Naive B cell (primary cell): ENCODE results near the gene SPACA4. TPM values are rescaled to one million over a fixed set of nuclear protein-coding genes. Genes with fewer than 3 reads are reported as not detected.

Source experiments
- ATAC-seq, 2 donors: fragments of 150-1000 bp; cut with Tn5 transposase; 2 replicates each; pipeline ENCODE4 v1.10.0; 2021; ENCODE audit warnings: low read depth in 2 of 2, mild to moderate bottlenecking in 2 of 2, moderate library complexity in 2 of 2
- DNase-seq: peaks from one replicate; pipeline ENCODE4 v3.0.0; 2022
- H3K27ac Mint-ChIP-seq, 6 donors: one replicate each; pipeline ENCODE4 v1.8.0; 2020 to 2022; ENCODE audit warnings: mild to moderate bottlenecking in 6 of 6, mixed read lengths in 6 of 6, moderate library complexity in 5 of 6, inconsistent platforms in 2 of 6
- H3K27me3 Mint-ChIP-seq, 3 donors: one replicate each; pipeline ENCODE4 v1.8.0; 2021 to 2022; ENCODE audit warnings: mixed read lengths in 3 of 3, mild to moderate bottlenecking in 1 of 3
- H3K36me3 Mint-ChIP-seq, 2 donors: one replicate each; pipeline ENCODE4 v1.8.0; 2020 to 2022; ENCODE audit warnings: mixed read lengths in 2 of 2, inconsistent platforms in 1 of 2, mild to moderate bottlenecking in 1 of 2
- H3K4me1 Mint-ChIP-seq, 3 donors: one replicate each; pipeline ENCODE4 v1.8.0; 2020 to 2022; ENCODE audit warnings: mixed read lengths in 3 of 3, inconsistent platforms in 1 of 3, mild to moderate bottlenecking in 1 of 3, moderate library complexity in 1 of 3
- H3K4me3 Mint-ChIP-seq, 8 donors: one replicate each; pipeline ENCODE4 v1.8.0; 2020 to 2022; ENCODE audit warnings: mild to moderate bottlenecking in 8 of 8, mixed read lengths in 8 of 8, moderate library complexity in 8 of 8, inconsistent platforms in 2 of 8
- H3K9me3 Mint-ChIP-seq, 7 donors: one replicate each; pipeline ENCODE4 v1.8.0; 2020 to 2022; ENCODE audit warnings: mixed read lengths in 7 of 7, mild to moderate bottlenecking in 5 of 7, inconsistent platforms in 2 of 7, moderate library complexity in 1 of 7
- polyA plus RNA-seq, 6 donors: library from polyadenylated mRNA; unstranded; fragments of 300-500 nt; fragmentation: Illumina TruSeq; gene quantifications; one replicate each; pipeline ENCODE4 v1.2.3, GENCODE V29; 2021; ENCODE audit warnings: low read depth in 6 of 6

SPACA4 gene
- polyA plus RNA-seq, 6 donors from 2014 or later = not detected

DNA sequence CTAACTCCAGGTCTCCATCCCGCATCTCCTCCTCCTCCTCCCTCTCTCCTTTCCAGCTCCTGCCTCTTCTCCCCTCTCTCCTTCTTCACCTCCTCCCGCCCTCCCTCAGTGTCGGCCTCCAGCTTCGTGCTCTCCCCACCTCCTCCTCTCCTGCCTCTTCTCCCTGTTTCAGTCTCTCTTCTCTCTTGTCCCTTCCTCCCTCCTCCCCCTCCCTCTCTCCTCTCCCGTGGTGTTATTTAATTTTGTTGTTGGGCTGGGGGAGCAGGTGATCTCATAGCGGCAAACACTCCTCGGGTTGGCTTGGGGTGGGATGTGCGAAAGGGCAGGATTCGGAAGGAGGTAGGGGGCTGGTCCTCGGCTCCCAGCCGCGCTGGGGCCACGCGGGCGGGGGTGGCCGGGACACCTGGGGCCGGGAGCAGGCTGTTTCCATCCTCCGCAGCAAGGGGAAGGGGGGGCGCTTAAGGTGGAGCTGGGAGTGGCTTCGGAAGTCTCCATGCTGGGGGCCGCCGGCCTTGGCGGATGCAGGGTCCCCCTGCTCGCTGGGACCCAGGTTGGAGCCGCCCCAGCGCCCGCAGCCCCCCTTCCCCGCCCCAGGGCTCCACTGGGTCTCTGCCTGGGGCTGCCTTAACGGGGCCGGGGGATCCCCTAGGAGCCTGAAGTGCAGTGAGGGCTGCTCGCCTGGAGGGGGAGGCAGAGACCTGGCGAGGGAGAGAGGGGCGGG is 39.6 kb downstream of the SPACA4 start, which contains the start of gene CA11:
Gene CA11, minus strand, starts transcription at position 187 of the 721 bp plus-strand sequence. CDS start 555 bp downstream, outside the sequence.
- peaks cover 56 to 64% (median 64%) of the 10 kb centered on the region in 3 donors for H3K4me1 Mint-ChIP-seq
- H3K36me3 Mint-ChIP-seq = no peaks in the 10 kb centered on the region

DNA sequence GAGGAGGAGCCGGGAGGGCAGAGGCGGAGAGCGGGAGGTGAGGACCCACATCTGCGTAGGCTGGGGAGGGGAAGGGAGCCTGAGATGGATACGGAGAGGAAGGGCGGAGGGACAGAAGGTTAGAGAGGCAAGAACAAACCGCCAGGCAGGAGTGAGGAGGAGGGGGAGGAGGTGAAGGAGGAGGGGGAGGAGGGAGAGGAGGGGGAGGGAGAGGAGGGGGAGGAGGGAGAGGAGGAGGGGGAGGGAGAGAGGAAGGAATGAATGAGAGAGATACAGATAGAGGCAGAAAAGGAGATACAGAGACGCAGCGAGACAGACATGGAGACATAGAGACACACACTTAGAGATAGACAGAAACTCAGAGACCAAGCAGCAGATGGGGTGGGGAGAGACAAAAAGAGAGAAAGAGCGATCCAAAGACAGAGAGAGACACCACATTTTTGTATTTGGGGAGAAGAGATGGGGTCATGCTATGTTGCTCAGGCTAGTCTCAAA is 40.2 kb downstream of the SPACA4 start:
- ATAC-seq = no peak
- no peaks in the 10 kb centered on the region for H3K9me3 Mint-ChIP-seq
- peaks cover 52 to 66% (median 58%) of the 10 kb centered on the region in 3 donors for H3K4me1 Mint-ChIP-seq

More for the DNA sequence above, 39.6 kb downstream of the SPACA4 start, which contains the start of gene CA11:
- ATAC-seq (peak; percentile 71 to 79), DNase-seq (peak; percentile 91)
- H3K27ac Mint-ChIP-seq = peak within 1 kb of the TSS; percentile 83 to 98 (median 94)
- H3K9me3 Mint-ChIP-seq = no peaks in the 10 kb centered on the region
- H3K4me3 Mint-ChIP-seq = peak within 1 kb of the TSS; percentile 91 to 98 (median 96)
- no peaks in the 10 kb centered on the region for H3K27me3 Mint-ChIP-seq

DNA sequence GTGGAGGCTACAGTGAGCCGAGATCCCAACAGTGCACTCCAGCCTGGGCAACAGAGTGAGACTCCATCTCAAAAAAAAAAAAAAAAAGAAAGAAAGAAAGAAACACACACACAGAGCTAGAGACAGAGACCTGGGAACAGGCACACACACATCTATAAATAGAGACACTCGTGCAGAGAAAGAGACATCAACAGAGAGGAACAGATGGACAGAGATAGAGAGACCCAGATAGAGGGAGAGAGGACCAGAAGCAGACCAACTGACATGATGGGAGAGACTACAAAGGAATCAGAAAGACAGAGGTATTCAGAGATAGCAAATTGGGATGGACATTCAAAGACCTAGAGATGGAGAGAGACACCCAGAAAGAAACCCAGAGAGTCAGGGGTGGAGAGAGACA is 41.6 kb downstream of the SPACA4 start:
- Mint-ChIP-seq H3K4me3 (peak overlapping the region in 7 of 8 donors; percentile 35 to 90 (median 67)), H3K9me3 (no peaks in the 10 kb centered on the region), H3K36me3 (no peaks in the 10 kb centered on the region), H3K27me3 (no peaks in the 10 kb centered on the region), H3K4me1 (peaks cover 50 to 74% (median 53%) of the 10 kb centered on the region in 3 donors), H3K27ac (peak overlapping the region; percentile 64 to 90 (median 82))
- ATAC-seq (no peak), DNase-seq (no peak)

More for the DNA sequence above, 40.2 kb downstream of the SPACA4 start:
- Mint-ChIP-seq H3K27me3 (no peaks in the 10 kb centered on the region), H3K4me3 (peak overlapping the region; percentile 22 to 98 (median 94)), H3K36me3 (no peaks in the 10 kb centered on the region), H3K27ac (peak overlapping the region in 5 of 6 donors; percentile 40 to 89 (median 74))
- no peak for DNase-seq

DNA sequence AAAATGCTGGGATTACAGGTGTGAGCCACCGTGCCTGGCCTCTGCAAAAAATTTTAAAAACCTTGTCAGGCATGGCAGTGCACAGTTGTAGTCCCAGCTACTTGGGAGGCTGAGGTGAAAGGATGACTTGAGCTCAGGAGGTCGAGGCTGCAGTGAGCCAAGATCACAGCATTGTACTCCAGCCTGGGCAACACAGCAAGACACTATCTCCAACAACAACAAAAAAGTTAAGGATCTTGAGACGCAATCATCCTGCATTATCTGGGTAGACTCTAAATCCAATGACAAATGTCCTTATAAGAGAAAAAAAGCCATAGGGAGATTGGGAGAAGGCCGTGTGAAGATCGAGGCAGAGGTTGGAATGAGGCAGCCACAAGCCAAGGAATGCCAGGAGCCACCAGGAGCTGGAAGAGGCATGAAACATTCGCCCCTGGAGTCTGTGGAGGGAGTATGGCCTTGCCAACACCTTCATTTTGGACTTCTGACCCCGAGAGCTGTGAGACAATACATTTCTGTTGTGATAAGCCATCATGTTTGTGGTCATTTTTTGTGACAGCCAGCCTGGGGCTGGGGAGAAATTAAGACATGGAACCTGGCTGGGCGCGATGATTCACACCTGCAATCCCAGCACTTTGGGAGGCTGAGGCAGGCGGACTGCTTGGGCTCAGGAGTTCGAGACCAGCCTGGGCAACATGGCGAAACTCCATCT is 44.6 kb downstream of the SPACA4 start:
- H3K4me1 Mint-ChIP-seq = peaks cover 39 to 59% (median 44%) of the 10 kb centered on the region in 3 donors
- peak overlapping the region in 4 of 6 donors; percentile 54 to 89 (median 63) for H3K27ac Mint-ChIP-seq
- H3K27me3 Mint-ChIP-seq = no peaks in the 10 kb centered on the region
- H3K36me3 Mint-ChIP-seq = no peaks in the 10 kb centered on the region
- no peak for ATAC-seq
- no peaks in the 10 kb centered on the region for H3K9me3 Mint-ChIP-seq
- no peak for DNase-seq
- H3K4me3 Mint-ChIP-seq = peak overlapping the region in 2 of 8 donors; percentile 27 to 51

DNA sequence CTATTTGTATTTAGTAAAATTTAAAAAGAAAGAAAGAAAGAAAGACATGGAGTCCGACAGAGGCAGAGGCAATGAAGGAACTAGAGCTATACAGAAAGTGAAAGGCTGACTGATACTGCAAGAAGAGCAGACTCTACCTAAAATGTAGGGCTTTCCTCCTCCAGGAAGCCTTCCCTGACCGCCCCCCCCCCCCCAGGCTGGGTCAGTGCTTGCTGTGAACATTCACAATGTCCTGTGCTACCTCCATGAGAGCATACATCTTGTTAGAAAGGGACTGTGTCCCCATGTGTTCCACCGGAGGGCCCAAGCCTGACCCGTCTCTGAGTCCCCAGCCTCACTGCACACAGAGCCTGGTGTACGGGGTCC is 45.1 kb downstream of the SPACA4 start:
- no peak for DNase-seq
- Mint-ChIP-seq H3K4me3 (no peak overlapping the region), H3K4me1 (peaks cover 38 to 57% (median 38%) of the 10 kb centered on the region in 3 donors), H3K36me3 (no peaks in the 10 kb centered on the region), H3K27me3 (no peaks in the 10 kb centered on the region), H3K27ac (peak overlapping the region in 2 of 6 donors; percentile 12 to 89), H3K9me3 (no peaks in the 10 kb centered on the region)
- no peak for ATAC-seq

DNA sequence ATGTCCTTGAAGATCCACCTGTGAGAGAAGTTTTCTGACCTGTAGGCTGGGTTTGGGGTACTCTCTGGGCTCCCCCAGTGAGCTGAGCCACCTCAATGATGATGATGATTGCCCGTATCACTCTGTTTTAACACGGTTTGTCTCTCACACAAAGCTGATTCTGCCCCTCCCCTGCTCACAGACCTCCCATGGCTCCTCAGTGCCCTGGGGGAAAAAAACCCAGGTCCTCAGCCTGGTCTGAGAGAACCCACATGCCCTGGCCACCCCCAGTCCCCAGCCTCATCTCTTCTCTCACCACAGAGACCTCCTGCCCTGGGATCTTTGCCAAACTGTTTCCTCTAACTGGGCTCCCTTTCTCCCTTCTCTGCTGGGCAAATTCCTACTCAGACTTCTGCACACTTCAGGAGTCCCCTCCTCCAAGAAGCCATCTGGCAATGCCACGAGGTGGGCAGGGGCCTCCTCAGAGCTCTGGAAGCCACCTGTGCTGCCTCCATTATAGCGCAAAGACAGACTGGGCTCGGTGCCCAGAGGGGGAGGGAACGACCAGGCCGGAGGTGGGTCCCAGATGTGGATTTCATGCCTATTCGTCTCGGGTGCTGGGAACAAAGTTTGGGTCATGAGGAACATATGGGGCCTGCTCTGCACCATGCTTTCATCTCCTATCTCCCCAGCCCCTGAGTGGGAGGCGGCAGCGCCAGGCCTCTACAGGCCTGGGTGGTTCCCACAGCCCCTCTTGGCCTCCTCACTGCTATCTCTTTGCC is 47.9 kb downstream of the SPACA4 start:
- Mint-ChIP-seq H3K4me1 (peaks cover 13 to 30% (median 29%) of the 10 kb centered on the region in 3 donors), H3K9me3 (no peaks in the 10 kb centered on the region), H3K36me3 (no peaks in the 10 kb centered on the region), H3K27ac (peak overlapping the region in 5 of 6 donors; percentile 41 to 96 (median 91)), H3K4me3 (peak overlapping the region in 1 of 8 donors; percentile 60), H3K27me3 (no peaks in the 10 kb centered on the region)
- ATAC-seq (no peak), DNase-seq (no peak)

DNA sequence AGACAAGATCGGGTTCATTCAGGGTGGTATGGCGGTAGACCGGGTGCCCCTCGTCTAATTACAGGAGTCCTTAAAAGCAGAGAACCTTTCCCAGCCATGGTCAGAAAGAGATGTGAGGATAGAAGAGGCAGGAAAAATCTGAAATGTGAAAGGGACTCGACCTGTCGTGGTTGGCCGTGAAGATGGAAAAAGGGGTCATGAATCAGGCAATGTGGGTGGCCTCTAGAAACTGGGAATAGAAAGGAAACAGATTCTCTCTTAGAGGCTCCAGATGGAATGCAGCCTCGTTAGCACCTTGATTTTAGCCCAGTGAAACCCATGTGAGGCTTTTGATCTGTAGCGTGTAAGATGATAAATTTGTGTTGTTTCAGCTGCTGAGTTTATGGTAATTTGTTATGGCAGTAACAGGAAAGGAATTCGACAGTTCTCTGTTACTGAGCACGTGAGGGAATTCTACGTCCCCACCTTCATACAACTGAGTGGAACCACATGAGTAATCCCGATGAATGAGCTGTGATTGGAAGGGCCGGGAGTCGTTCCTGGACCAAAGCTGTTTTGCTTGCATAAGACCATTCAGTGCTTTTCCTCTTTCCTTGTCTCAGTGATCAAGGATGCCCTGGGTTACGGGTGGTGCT is 50.4 kb downstream of the SPACA4 start:
- H3K9me3 Mint-ChIP-seq = no peaks in the 10 kb centered on the region
- no peak overlapping the region for H3K4me3 Mint-ChIP-seq
- no peaks in the 10 kb centered on the region for H3K36me3 Mint-ChIP-seq
- H3K27ac Mint-ChIP-seq = peak overlapping the region in 2 of 6 donors; percentile 5 to 82
- H3K27me3 Mint-ChIP-seq = no peaks in the 10 kb centered on the region
- ATAC-seq (no peak), DNase-seq (no peak)
- peaks cover 18 to 31% (median 25%) of the 10 kb centered on the region in 3 donors for H3K4me1 Mint-ChIP-seq

Other genes starting within 250 kb of the SPACA4 start
- 10 to 100 TPM in 1 of 6 donors, 1 to 10 TPM in 5; 3.9 to 12.1 (median 5.9) TPM for gene TMEM143, start 242.8 kb upstream of the SPACA4 start, polyA plus RNA-seq
- gene SYNGR4, start 242.4 kb upstream of the SPACA4 start, polyA plus RNA-seq = not detected
- 10 to 100 TPM; 24.5 to 32.1 (median 26.5) TPM for gene KDELR1, start 215.2 kb upstream of the SPACA4 start, polyA plus RNA-seq
- not detected for gene GRIN2D, start 213.1 kb upstream of the SPACA4 start, polyA plus RNA-seq
- gene GRWD1, start 160.8 kb upstream of the SPACA4 start, polyA plus RNA-seq = 10 to 100 TPM; 27.8 to 44.8 (median 37.1) TPM
- under 1 TPM in 5 of 6 donors, not detected in 1; 0.12 to 0.72 (median 0.24) TPM for gene KCNJ14, start 151.2 kb upstream of the SPACA4 start, polyA plus RNA-seq
- gene CYTH2, start 137.4 kb upstream of the SPACA4 start, polyA plus RNA-seq = 10 to 100 TPM in 5 of 6 donors, 1 to 10 TPM in 1; 10.0 to 29.9 (median 20.3) TPM
- gene LMTK3, start 94.9 kb upstream of the SPACA4 start, polyA plus RNA-seq = not detected
- not detected for gene SULT2B1, start 54.6 kb upstream of the SPACA4 start, polyA plus RNA-seq
- gene FAM83E, start 8.3 kb downstream of the SPACA4 start, polyA plus RNA-seq = under 1 TPM in 1 of 6 donors, not detected in 5; 0.18 TPM
- 1,000 to 10,000 TPM; 1,850 to 2,706 (median 2,170) TPM for gene RPL18, start 12.4 kb downstream of the SPACA4 start, polyA plus RNA-seq
- gene SPHK2, start 12.8 kb downstream of the SPACA4 start, polyA plus RNA-seq = 10 to 100 TPM in 4 of 6 donors, 1 to 10 TPM in 2; 5.6 to 16.5 (median 10.8) TPM
- 10 to 100 TPM; 27.6 to 73.8 (median 46.4) TPM for gene DBP, start 30.6 kb downstream of the SPACA4 start, polyA plus RNA-seq
- gene CA11, start 39.4 kb downstream of the SPACA4 start, polyA plus RNA-seq = 10 to 100 TPM in 3 of 6 donors, 1 to 10 TPM in 3; 2.8 to 15.2 (median 10.6) TPM
- gene NTN5, start 66.3 kb downstream of the SPACA4 start, polyA plus RNA-seq = not detected
- gene FUT2, start 89.2 kb downstream of the SPACA4 start, polyA plus RNA-seq = under 1 TPM in 3 of 6 donors, not detected in 3; 0.11 to 0.26 (median 0.17) TPM
- under 1 TPM in 5 of 6 donors, not detected in 1; 0.21 to 0.70 (median 0.31) TPM for gene MAMSTR, start 113.0 kb downstream of the SPACA4 start, polyA plus RNA-seq
- under 1 TPM in 1 of 6 donors, not detected in 5; 0.48 TPM for gene RASIP1, start 133.9 kb downstream of the SPACA4 start, polyA plus RNA-seq
- gene IZUMO1, start 140.2 kb downstream of the SPACA4 start, polyA plus RNA-seq = not detected
- gene FUT1, start 145.9 kb downstream of the SPACA4 start, polyA plus RNA-seq = not detected
- gene FGF21, start 148.8 kb downstream of the SPACA4 start, polyA plus RNA-seq = not detected
- gene BCAT2, start 204.3 kb downstream of the SPACA4 start, polyA plus RNA-seq = 10 to 100 TPM; 16.3 to 29.5 (median 22.2) TPM
- 1 to 10 TPM in 4 of 6 donors, under 1 TPM in 1, not detected in 1; 1.00 to 3.3 (median 1.4) TPM for gene HSD17B14, start 229.7 kb downstream of the SPACA4 start, polyA plus RNA-seq